ENCODE results near the gene ENTPD2. TPM values are rescaled to one million over a fixed set of nuclear protein-coding genes. Genes with fewer than 3 reads are reported as not detected.

ENTPD2 gene
- total and polyA plus RNA-seq, 2 of the 4 experiments (the other 2 are of a cell fraction), result not detected

DNA sequence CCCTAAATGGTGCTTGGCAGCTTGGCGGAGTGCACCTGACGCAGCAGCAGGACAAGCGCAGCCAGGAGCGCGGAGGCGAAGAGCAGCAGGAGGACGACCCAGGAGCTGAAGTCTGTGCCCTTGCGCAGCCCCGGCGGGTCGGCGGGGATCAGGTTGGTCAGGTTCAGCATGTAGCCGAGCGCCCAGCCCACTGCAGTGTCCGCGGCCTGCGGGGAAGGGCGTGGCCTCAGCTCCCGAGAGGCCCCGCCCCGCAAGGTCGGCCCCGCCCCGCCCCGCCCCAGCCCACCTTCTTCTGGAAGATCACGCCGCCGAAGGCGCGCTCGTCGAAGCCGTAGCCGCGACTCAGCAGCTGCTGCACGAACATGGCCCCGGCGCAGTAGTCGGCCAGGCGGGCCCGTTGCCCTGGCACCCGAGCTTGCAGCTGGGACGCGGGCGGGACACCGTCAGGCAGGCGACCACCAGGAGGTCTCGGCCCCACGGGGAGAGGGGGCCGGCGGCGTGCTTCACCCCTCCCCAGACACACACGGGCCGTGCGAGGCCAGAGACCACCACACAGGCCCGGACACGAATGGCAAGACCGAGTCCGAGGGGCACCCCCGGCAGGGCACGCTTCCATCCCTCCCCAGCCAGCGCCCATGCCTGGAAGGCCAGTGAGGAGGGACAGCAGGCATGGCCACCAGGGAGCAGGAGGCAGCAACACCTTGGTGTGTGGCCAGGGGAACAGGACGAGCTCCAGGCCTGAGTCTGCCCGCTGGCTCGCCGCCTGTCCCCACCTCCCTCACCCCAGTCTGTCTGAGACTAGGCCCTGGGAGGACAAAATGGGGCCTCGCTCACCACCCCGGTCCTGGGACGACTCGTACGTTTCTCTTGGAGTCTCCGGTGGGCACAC is 5.0 kb downstream of the ENTPD2 start:
- Histone ChIP-seq H2BK120ac (ENCODE audit: low read depth, low read length) (no peak overlapping the region), H2AFZ (replicated peaks; ENCODE audit: low read length, poor library complexity) (no peak overlapping the region), H4K20me1 (ENCODE audit: insufficient read depth, low read length) (peaks cover 14% of the 10 kb centered on the region), H3K4me2 (ENCODE audit: low read depth, low read length) (no peak overlapping the region), H2AK9ac (replicated peaks; ENCODE audit: low read depth, low read length, poor library complexity) (no peak overlapping the region), H3K36me3 (ENCODE audit: control insufficient read depth, insufficient read depth, low read length) (no peaks in the 10 kb centered on the region), H3K4ac (ENCODE audit: low read depth, low read length) (no peak overlapping the region), H4K8ac (ENCODE audit: low read depth in 2 of 2, low read length in 2 of 2) (no peak overlapping the region), H4K5ac (ENCODE audit: low read depth, low read length) (no peak overlapping the region), H3K14ac (replicated peaks; ENCODE audit: low read depth, low read length) (no peak overlapping the region), H4K91ac (ENCODE audit: insufficient read depth, low read depth, low read length) (no peak overlapping the region), H3K18ac (ENCODE audit: low read depth, low read length) (no peak overlapping the region), H2BK5ac (ENCODE audit: low read depth, low read length, poor library complexity, severe bottlenecking) (no peak overlapping the region), H3K27ac (ENCODE audit: insufficient read depth, low read length) (no peak overlapping the region), H3K9me1 (ENCODE audit: insufficient read depth, low read length) (no peaks in the 10 kb centered on the region), H2AK5ac (ENCODE audit: low read depth, low read length) (no peak overlapping the region), H3K23ac (ENCODE audit: low read depth, low read length) (no peak overlapping the region), H3K79me1 (ENCODE audit: low read depth in 1 of 2, low read length in 2 of 2) (peaks cover 5 to 10% of the 10 kb centered on the region in 2 experiments; a peak in 3 of 4 replicates), H3K9ac (ENCODE audit: low read depth, low read length) (no peak overlapping the region), H3K27me3 (ENCODE audit: control insufficient read depth, insufficient read depth, low read length) (peaks cover 58% of the 10 kb centered on the region), H2BK15ac (ENCODE audit: low read depth, low read length) (no peak overlapping the region), H2BK20ac (ENCODE audit: low read depth, low read length) (no peak overlapping the region), H3K4me3 (ENCODE audit: insufficient read depth, low read depth, low read length) (no peak overlapping the region), H3K56ac (ENCODE audit: extremely low read depth, insufficient read depth, low read length) (no peak overlapping the region), H3K4me1 (ENCODE audit: control insufficient read depth, insufficient read depth, low read length) (peaks cover 11% of the 10 kb centered on the region), H3K9me3 (ENCODE audit: control insufficient read depth, insufficient read depth, low read length) (no peaks in the 10 kb centered on the region)
- 29% methylated on average over 47 of the region's 72 CpGs; no CpG with 5 or more reads in 1 of the 2 experiments for WGBS, 2 experiments (ENCODE audit: extremely low coverage in 2 of 2, insufficient read length in 1 of 2)
- intact Hi-C loops (cut with micrococcal nuclease) (no loop called here), in situ Hi-C loops (cut with MboI; ENCODE audit: low sequenced_read_pairs) (no loop called here), dilution Hi-C loops (cut with HindIII; ENCODE audit: low sequenced_read_pairs, unreplicated experiment) (no loop called here)
- POLR2A ChIA-PET (ENCODE audit: unreplicated experiment), result no interaction called here
- no peak for DNase-seq
- ATAC-seq (ENCODE audit: low read depth), result no peak
- no TSS peak for BruUV-seq (replicated peaks)
- CTCF ChIA-PET, result interaction anchor here (1.1 kb wide), 1 partner anchor 15 kb away, joined by 3 read pairs; no protein-coding TSS in a partner anchor
- no peak for TF ChIP-seq RCOR1 (IDR thresholded peaks at IDR 0.05; ENCODE audit: insufficient replicate concordance, low read length)
- no peak for TF ChIP-seq MXI1 (IDR thresholded peaks at IDR 0.05; ENCODE audit: borderline replicate concordance, low read depth, low read length)
- TF ChIP-seq NFE2L2 (IDR thresholded peaks at IDR 0.05; ENCODE audit: low read depth, low read length), result no peak
- no peak for TF ChIP-seq MAZ (IDR thresholded peaks at IDR 0.05; ENCODE audit: borderline replicate concordance, low read depth, low read length)
- no peak for TF ChIP-seq POLR2A (IDR thresholded peaks at IDR 0.05; ENCODE audit: low read depth, low read length)
- TF ChIP-seq, protein P1, sequence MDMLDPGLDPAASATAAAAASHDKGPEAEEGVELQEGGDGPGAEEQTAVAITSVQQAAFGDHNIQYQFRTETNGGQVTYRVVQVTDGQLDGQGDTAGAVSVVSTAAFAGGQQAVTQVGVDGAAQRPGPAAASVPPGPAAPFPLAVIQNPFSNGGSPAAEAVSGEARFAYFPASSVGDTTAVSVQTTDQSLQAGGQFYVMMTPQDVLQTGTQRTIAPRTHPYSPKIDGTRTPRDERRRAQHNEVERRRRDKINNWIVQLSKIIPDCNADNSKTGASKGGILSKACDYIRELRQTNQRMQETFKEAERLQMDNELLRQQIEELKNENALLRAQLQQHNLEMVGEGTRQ (IDR thresholded peaks at IDR 0.05; ENCODE audit: low read depth, low read length), result no peak
- TF ChIP-seq, protein P2, sequence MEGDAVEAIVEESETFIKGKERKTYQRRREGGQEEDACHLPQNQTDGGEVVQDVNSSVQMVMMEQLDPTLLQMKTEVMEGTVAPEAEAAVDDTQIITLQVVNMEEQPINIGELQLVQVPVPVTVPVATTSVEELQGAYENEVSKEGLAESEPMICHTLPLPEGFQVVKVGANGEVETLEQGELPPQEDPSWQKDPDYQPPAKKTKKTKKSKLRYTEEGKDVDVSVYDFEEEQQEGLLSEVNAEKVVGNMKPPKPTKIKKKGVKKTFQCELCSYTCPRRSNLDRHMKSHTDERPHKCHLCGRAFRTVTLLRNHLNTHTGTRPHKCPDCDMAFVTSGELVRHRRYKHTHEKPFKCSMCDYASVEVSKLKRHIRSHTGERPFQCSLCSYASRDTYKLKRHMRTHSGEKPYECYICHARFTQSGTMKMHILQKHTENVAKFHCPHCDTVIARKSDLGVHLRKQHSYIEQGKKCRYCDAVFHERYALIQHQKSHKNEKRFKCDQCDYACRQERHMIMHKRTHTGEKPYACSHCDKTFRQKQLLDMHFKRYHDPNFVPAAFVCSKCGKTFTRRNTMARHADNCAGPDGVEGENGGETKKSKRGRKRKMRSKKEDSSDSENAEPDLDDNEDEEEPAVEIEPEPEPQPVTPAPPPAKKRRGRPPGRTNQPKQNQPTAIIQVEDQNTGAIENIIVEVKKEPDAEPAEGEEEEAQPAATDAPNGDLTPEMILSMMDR (conservative IDR thresholded peaks at IDR 0.05; ENCODE audit: low read depth, low read length), result no peak
- TF ChIP-seq FOS (IDR thresholded peaks at IDR 0.05; ENCODE audit: low read depth, low read length), result no peak
- TF ChIP-seq RFX5 (IDR thresholded peaks at IDR 0.05; ENCODE audit: low read depth, low read length), result no peak
- TF ChIP-seq CHD1 (IDR thresholded peaks at IDR 0.05; ENCODE audit: low read depth, low read length), result no peak
- TF ChIP-seq CEBPB (IDR thresholded peaks at IDR 0.05; ENCODE audit: low read depth, low read length), result no peak
- no peak for TF ChIP-seq RAD21 (IDR thresholded peaks at IDR 0.05; ENCODE audit: low read length)
- no peak for TF ChIP-seq BHLHE40 (IDR thresholded peaks at IDR 0.05; ENCODE audit: low read depth, low read length)
- no peak for TF ChIP-seq SMC3 (IDR thresholded peaks at IDR 0.05; ENCODE audit: low read depth, low read length)
- no peak for TF ChIP-seq MAFK (IDR thresholded peaks at IDR 0.05; ENCODE audit: low read depth, low read length)

All from IMR-90 (cell line).